ENCODE results near the gene GAREM1.

DNA sequence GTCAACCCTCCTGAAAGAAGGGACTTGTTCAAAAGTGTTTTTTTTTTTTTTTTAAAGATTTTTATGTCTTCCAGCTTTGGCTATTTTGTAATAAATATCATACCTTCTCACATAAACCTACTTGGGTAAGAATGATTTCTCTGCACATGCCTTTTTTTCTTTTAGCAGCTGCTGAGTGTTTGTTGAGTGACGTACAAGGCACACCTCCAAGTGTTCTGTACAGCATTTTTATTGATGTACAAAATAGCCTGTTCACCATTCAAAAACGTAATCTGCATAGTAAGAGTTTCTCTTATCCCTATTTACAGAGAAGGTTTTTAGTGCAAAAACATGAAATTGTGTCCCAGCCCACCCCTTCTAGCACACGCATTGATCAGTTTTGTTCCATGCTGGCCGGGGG lies 203.2 kb downstream of the GAREM1 start:
- TF ChIP-seq POLR2AphosphoS5 (IDR thresholded peaks at IDR 0.05; ENCODE audit: low read depth, low read length) (no peak), POLR2A (IDR thresholded peaks at IDR 0.05; ENCODE audit: low read depth, low read length) (no peak), TAF1 (IDR thresholded peaks at IDR 0.05; ENCODE audit: borderline replicate concordance, low read depth, low read length) (no peak)
